A549 (cell line): ENCODE data around the gene DGAT2L6. TPM values are rescaled to one million over a fixed set of nuclear protein-coding genes. Genes with fewer than 3 reads are reported as not detected.

Source experiments
- ATAC-seq, 2 experiments: fragments of 200-7000 bp in 1 of 2; fragments of >200 bp in 1 of 2; cut with Nextera tagmentation in 1 of 2; cut with Tn5 transposase in 1 of 2; 3 replicates each; pipeline versions ENCODE4 v1.8.0 to v1.9.1; 2018 to 2020; ENCODE audit warnings: mild to moderate bottlenecking in 1 of 2, moderate library complexity in 1 of 2
- CTCF ChIA-PET: fragments of 300-600 bp; sonication (Branson Sonifier 250); formaldehyde crosslinking; extraction: SDS; loops from one replicate; lab custom pipeline; 2021; ENCODE audit warnings: antibody characterized with exemption, inconsistent platforms; lab: Yijun Ruan, JAX
- POLR2A ChIA-PET: fragments of 350-600 bp; formaldehyde crosslinking; extraction: SDS; loops from one replicate; lab custom pipeline; 2021; ENCODE audit warnings: antibody characterized with exemption, inconsistent platforms; lab: Yijun Ruan, JAX
- DNase-seq, 2 experiments: peaks; one replicate each; pipeline versions ENCODE4 v3.0.0 to v3.0.0-alpha.2; 2011 to 2016; ENCODE audit warnings: low read depth in 1 of 2, low spot score in 1 of 2
- FAIRE-seq: peaks from 2 replicates; lab custom pipeline; 2011; peaks lifted over from hg19 to GRCh38; lab: Jason Lieb, UNC
- H3K27ac ChIP-seq, 2 experiments: fragments of >200 bp; sonication (Bioruptor Twin); formaldehyde crosslinking; 3 replicates each; pipeline ENCODE4 v1.5.1; 2016 to 2017
- H3K4me1 ChIP-seq: fragments of >200 bp; sonication (Bioruptor Twin); formaldehyde crosslinking; 3 replicates; pipeline ENCODE4 v1.6.1; 2016
- H3K4me2 ChIP-seq: fragments of >200 bp; sonication (Bioruptor Twin); formaldehyde crosslinking; 3 replicates; pipeline ENCODE4 v1.6.1; 2016
- H3K4me3 ChIP-seq: fragments of >200 bp; sonication (Bioruptor Twin); formaldehyde crosslinking; 3 replicates; pipeline ENCODE4 v1.5.1; 2016
- H3K9me3 ChIP-seq: fragments of >200 bp; sonication (Bioruptor Twin); formaldehyde crosslinking; 3 replicates; pipeline ENCODE4 v1.6.1; 2016
- CBX2 ChIP-seq: fragments of 200-600 bp; sonication (generic); IDR thresholded peaks from 2 replicates; pipeline ENCODE4 v1.6.1; 2016; ENCODE audit warnings: low read depth, mild to moderate bottlenecking, borderline replicate concordance
- CBX8 ChIP-seq: fragments of 200-600 bp; sonication (generic); IDR thresholded peaks from 2 replicates; pipeline ENCODE4 v1.6.1; 2016
- CHD4 ChIP-seq: fragments of 200-600 bp; sonication (generic); IDR thresholded peaks from 2 replicates; pipeline ENCODE4 v1.6.1; 2016; ENCODE audit warnings: antibody characterized with exemption, mild to moderate bottlenecking, borderline replicate concordance
- EHF ChIP-seq: fragments of 250-450 bp; sonication (Bioruptor Pico); IDR thresholded peaks from 2 replicates; pipeline ENCODE4 v1.5.0; 2020; ENCODE audit warnings: mild to moderate bottlenecking
- ESRRA ChIP-seq: fragments of 150-350 bp; IDR thresholded peaks from 2 replicates; pipeline ENCODE4 v1.6.1; 2014; ENCODE audit warnings: mild to moderate bottlenecking, low read length, borderline replicate concordance
- FOXS1 ChIP-seq: fragments of 250-450 bp; sonication (Bioruptor Pico); IDR thresholded peaks from 2 replicates; pipeline ENCODE4 v1.5.0; 2020; ENCODE audit warnings: mild to moderate bottlenecking, moderate library complexity
- GATA3 ChIP-seq: IDR thresholded peaks from 2 replicates; pipeline ENCODE4 v1.6.1; 2012; ENCODE audit warnings: borderline replicate concordance
- HDAC2 ChIP-seq: fragments of 200-600 bp; sonication (generic); IDR thresholded peaks from 2 replicates; pipeline ENCODE4 v1.6.1; 2016
- HOXA7 ChIP-seq: fragments of 250-450 bp; sonication (Bioruptor Pico); IDR thresholded peaks from 2 replicates; pipeline ENCODE4 v1.5.0; 2020; ENCODE audit warnings: mild to moderate bottlenecking, moderate library complexity
- KDM5A ChIP-seq: fragments of 200-600 bp; sonication (generic); IDR thresholded peaks from 2 replicates; pipeline ENCODE4 v1.6.1; 2016; ENCODE audit warnings: antibody characterized with exemption, mild to moderate bottlenecking
- MAFK ChIP-seq: fragments of 450-650 bp; IDR thresholded peaks from 2 replicates; pipeline ENCODE4 v1.6.1; 2014; ENCODE audit not compliant: partially characterized antibody
- MAZ ChIP-seq: fragments of 150-350 bp; IDR thresholded peaks from 2 replicates; pipeline ENCODE4 v1.6.1; 2014; ENCODE audit warnings: antibody characterized with exemption, low read depth, low read length, borderline replicate concordance
- NPAS2 ChIP-seq: fragments of 250-450 bp; sonication (Bioruptor Pico); IDR thresholded peaks from 2 replicates; pipeline ENCODE4 v1.8.0; 2022; ENCODE audit warnings: mild to moderate bottlenecking, moderate library complexity, borderline replicate concordance
- NR3C1 ChIP-seq: fragments of >200 bp; sonication (Bioruptor Twin); formaldehyde crosslinking; IDR thresholded peaks from 3 replicates; pipeline ENCODE4 v1.6.1; 2017
- POLR2A ChIP-seq: IDR thresholded peaks from 2 replicates; pipeline ENCODE4 v1.6.1; 2012; ENCODE audit warnings: mild to moderate bottlenecking, low read length
- POLR2AphosphoS2 ChIP-seq: conservative IDR thresholded peaks from 2 replicates; pipeline ENCODE4 v1.6.1; 2012; ENCODE audit warnings: low read length, improper control_type of control experiment, inconsistent platforms
- RFX5 ChIP-seq: fragments of 450-650 bp; IDR thresholded peaks from 2 replicates; pipeline ENCODE4 v1.7.1; 2014; ENCODE audit warnings: antibody characterized with exemption, mild to moderate bottlenecking, moderate library complexity
- SMC3 ChIP-seq: fragments of >200 bp; sonication (Bioruptor Twin); formaldehyde crosslinking; IDR thresholded peaks from 3 replicates; pipeline ENCODE4 v1.6.1; 2018; ENCODE audit warnings: inconsistent platforms
- ZFP36 ChIP-seq: fragments of 450-650 bp; IDR thresholded peaks from 2 replicates; pipeline ENCODE4 v1.6.1; 2014; ENCODE audit warnings: borderline replicate concordance; ENCODE audit not compliant: partially characterized antibody
- ZNF302 ChIP-seq: fragments of 250-450 bp; sonication (Bioruptor Pico); IDR thresholded peaks from 2 replicates; pipeline ENCODE4 v1.9.0; 2021; ENCODE audit warnings: inconsistent platforms, mild to moderate bottlenecking, moderate library complexity
- ZSCAN20 ChIP-seq: fragments of 250-450 bp; sonication (Bioruptor Pico); IDR thresholded peaks from 2 replicates; pipeline ENCODE4 v1.8.0; 2022; ENCODE audit warnings: mild to moderate bottlenecking, moderate library complexity
- WGBS: methylation state at CpG from one replicate; pipeline ENCODE4 v1.1.6; 2017; ENCODE audit errors: missing lambda C conversion rate; 5-methylcytosine and 5-hydroxymethylcytosine counted together
- polyA plus RNA-seq, 4 experiments: library from polyadenylated mRNA; depleted of rRNA in 3 of 4; stranded (reverse); fragments of >200 nt; fragmentation: RNase III in 1 of 4; extraction: RNeasy Plus Mini Kit Qiagen cat#74134 plus additional on column Dnase treatment in 1 of 4; gene quantifications; 2 replicates in 3 of 4; 3 replicates in 1 of 4; pipeline ENCODE4 v1.2.3, GENCODE V29; 2011 to 2017
- TF ChIP-seq, protein P1 (sequence below): fragments of 250-450 bp; sonication (Bioruptor Pico); IDR thresholded peaks from 2 replicates; pipeline ENCODE4 v1.5.0; 2020; ENCODE audit warnings: low read depth, mild to moderate bottlenecking, moderate library complexity
- TF ChIP-seq, protein P2 (sequence below): fragments of 150-350 bp; IDR thresholded peaks from 2 replicates; pipeline ENCODE4 v1.6.1; 2014; ENCODE audit warnings: low read depth, mild to moderate bottlenecking, low read length
- TF ChIP-seq, protein P3 (sequence below): IDR thresholded peaks from 2 replicates; pipeline ENCODE4 v1.6.1; 2012
- TF ChIP-seq, protein P4 (sequence below): IDR thresholded peaks from 2 replicates; pipeline ENCODE4 v1.6.1; 2012; ENCODE audit warnings: low read depth, borderline replicate concordance

The DGAT2L6 gene
- polyA plus RNA-seq, 2 of the 4 experiments (the other 2 are of a cell fraction): not detected

DNA sequence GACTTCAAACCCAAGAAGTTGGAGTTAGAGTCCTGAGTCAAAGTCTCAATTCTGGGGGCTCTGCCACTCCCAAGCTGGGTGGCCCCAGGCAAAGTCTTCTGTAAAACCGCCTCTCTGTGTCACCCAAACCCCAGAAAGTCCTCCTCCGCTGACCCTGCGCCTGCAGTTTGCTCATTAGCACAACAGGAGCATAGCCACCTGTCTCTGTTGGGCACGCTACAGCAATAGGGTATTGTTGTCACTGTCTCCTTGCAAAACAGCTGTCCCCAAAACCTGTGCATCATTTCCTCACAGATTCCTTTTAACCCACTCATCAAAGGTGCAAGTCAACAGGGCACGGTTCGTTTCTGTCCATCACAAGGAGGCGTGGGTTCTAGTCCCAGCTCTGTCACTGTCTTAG lies 8.0 kb upstream of the DGAT2L6 start (continued):
- TF ChIP-seq, protein P1, sequence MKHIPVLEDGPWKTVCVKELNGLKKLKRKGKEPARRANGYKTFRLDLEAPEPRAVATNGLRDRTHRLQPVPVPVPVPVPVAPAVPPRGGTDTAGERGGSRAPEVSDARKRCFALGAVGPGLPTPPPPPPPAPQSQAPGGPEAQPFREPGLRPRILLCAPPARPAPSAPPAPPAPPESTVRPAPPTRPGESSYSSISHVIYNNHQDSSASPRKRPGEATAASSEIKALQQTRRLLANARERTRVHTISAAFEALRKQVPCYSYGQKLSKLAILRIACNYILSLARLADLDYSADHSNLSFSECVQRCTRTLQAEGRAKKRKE (CRISPR knock-in tag): no peak
- TF ChIP-seq GATA3: no peak
- TF ChIP-seq, protein P2, sequence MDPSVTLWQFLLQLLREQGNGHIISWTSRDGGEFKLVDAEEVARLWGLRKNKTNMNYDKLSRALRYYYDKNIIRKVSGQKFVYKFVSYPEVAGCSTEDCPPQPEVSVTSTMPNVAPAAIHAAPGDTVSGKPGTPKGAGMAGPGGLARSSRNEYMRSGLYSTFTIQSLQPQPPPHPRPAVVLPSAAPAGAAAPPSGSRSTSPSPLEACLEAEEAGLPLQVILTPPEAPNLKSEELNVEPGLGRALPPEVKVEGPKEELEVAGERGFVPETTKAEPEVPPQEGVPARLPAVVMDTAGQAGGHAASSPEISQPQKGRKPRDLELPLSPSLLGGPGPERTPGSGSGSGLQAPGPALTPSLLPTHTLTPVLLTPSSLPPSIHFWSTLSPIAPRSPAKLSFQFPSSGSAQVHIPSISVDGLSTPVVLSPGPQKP: no peak
- no peak for TF ChIP-seq RFX5

DNA sequence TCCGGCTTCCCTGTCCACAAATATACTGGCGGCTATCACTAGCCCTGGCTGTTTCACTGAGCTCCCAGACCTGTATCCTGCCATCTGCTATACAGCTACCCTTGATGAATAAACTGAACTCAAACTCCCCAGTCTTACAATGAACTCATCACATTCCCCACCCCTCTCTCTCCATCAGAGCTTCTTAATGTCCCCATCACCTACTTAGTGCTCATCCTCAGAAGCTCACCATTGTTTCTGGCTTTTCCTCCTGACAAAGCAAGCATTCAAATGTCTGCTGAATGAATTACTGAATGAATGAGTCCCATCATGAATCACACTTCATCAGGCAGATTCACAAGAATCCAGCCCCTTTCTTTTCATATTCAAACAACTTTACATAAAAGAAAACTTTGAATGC lies 5.7 kb upstream of the DGAT2L6 start:
- peak overlapping the region in 1 of 2 experiments; percentile 40; a peak in 1 of 6 replicates for H3K27ac ChIP-seq
- H3K4me1 ChIP-seq: peaks cover 41% of the 10 kb centered on the region
- no peak for ATAC-seq
- H3K4me3 ChIP-seq: no peak overlapping the region
- WGBS: 91% methylated on average over 2 of the region's 2 CpGs
- no peak overlapping the region for H3K4me2 ChIP-seq
- FAIRE-seq: no peak
- H3K9me3 ChIP-seq: no peaks in the 10 kb centered on the region
- POLR2A ChIA-PET: interaction anchor here (1.0 kb wide), 1 partner anchor 37 kb away, joined by 3 read pairs; no protein-coding TSS in a partner anchor
- CTCF ChIA-PET: interaction anchor here (0.6 to 2.9 kb wide), 2 partner anchors 25 to 42 kb away, joined by 3 to 9 read pairs; no protein-coding TSS in a partner anchor
- no peak for DNase-seq
- no peak for TF ChIP-seq KDM5A
- TF ChIP-seq HDAC2: no peak
- TF ChIP-seq POLR2A: no peak
- TF ChIP-seq, protein P3, sequence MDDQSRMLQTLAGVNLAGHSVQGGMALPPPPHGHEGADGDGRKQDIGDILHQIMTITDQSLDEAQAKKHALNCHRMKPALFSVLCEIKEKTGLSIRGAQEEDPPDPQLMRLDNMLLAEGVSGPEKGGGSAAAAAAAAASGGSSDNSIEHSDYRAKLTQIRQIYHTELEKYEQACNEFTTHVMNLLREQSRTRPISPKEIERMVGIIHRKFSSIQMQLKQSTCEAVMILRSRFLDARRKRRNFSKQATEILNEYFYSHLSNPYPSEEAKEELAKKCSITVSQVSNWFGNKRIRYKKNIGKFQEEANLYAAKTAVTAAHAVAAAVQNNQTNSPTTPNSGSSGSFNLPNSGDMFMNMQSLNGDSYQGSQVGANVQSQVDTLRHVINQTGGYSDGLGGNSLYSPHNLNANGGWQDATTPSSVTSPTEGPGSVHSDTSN: no peak
- TF ChIP-seq FOXS1 (CRISPR knock-in tag): no peak
- TF ChIP-seq, protein P1 (CRISPR knock-in tag): no peak
- TF ChIP-seq CBX8: no peak
- TF ChIP-seq SMC3: no peak
- TF ChIP-seq ZFP36: no peak

DNA sequence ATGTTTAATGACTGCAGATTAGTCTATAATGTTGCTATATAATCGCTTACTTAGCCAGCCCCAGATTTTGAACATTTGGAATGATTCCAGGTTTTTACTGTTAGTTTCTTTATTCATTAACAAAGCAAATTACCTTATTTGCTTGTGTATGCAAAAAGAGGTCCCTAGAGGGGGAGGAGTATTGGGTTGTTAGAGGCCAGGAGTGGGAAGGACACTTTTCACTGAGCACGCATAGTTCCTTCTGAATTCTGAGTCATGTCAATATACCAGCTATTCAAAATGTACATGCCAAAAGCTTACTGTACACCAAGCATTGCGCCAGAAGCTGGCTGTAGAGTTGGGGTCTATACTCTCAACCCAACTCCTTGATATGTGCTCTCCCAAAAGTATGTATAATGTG lies 5.1 kb upstream of the DGAT2L6 start:
- ATAC-seq (no peak), DNase-seq (no peak), FAIRE-seq (peak; percentile 67)
- no peaks in the 10 kb centered on the region for H3K9me3 ChIP-seq
- H3K4me2 ChIP-seq: no peak overlapping the region
- no peak overlapping the region for H3K27ac ChIP-seq
- H3K4me1 ChIP-seq: peaks cover 39% of the 10 kb centered on the region
- WGBS: 84% methylated on average over 3 of the region's 3 CpGs
- TF ChIP-seq ZSCAN20 (no peak), ESRRA (no peak), HOXA7 (CRISPR knock-in tag) (no peak), CBX2 (no peak), ZNF302 (CRISPR knock-in tag) (no peak), MAZ (no peak), NR3C1 (no peak), NPAS2 (no peak), CHD4 (no peak)
- H3K4me3 ChIP-seq: no peak overlapping the region
- ChIA-PET CTCF (no interaction called here), POLR2A (no interaction called here)

DNA sequence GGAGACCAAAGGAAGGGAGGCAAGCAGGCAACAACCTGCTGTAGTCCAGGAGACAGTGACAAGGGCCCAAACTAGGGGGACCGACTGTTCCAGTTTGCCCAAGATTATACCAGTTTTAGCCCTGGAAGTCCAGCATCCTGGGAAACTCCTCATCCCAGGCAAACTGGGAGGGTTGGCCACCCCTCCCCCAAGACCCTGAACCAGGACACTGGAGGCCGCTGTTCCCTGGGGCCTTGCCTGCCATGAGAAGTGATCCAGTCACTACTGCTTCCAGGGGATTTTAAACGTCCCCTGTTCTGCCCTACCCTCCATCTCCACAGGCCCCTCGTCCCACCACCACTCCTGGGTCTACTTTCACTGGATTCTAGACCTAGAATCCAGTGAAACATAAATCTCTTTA lies 4.3 kb upstream of the DGAT2L6 start:
- TF ChIP-seq, protein P4, sequence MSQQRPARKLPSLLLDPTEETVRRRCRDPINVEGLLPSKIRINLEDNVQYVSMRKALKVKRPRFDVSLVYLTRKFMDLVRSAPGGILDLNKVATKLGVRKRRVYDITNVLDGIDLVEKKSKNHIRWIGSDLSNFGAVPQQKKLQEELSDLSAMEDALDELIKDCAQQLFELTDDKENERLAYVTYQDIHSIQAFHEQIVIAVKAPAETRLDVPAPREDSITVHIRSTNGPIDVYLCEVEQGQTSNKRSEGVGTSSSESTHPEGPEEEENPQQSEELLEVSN: no peak
- TF ChIP-seq CHD4 (no peak), MAFK (no peak), POLR2AphosphoS2 (no peak), EHF (no peak), FOXS1 (CRISPR knock-in tag) (no peak)
- ChIA-PET POLR2A (no interaction called here), CTCF (no interaction called here)
- H3K9me3 ChIP-seq: no peaks in the 10 kb centered on the region
- H3K27ac ChIP-seq: no peak overlapping the region
- 68% methylated on average over 4 of the region's 4 CpGs for WGBS
- no peak overlapping the region for H3K4me3 ChIP-seq
- H3K4me1 ChIP-seq: peaks cover 32% of the 10 kb centered on the region
- ATAC-seq (no peak), DNase-seq (no peak), FAIRE-seq (no peak)
- no peak overlapping the region for H3K4me2 ChIP-seq
